IMR-90 (cell line): ENCODE results near the gene PTPRK. TPM values are rescaled to one million over a fixed set of nuclear protein-coding genes. Genes with fewer than 3 reads are reported as not detected.
A peak's percentile ranks its signal among the peaks of the same experiment; 100 is the strongest.

Experiments used
- ATAC-seq: fragments of 200-7000 bp; cut with Tn5 transposase; 2 replicates; pipeline ENCODE4 v1.9.1; 2020; ENCODE audit warnings: low read depth, mild to moderate bottlenecking, moderate library complexity
- BruUV-seq: library from RNA; stranded (reverse); fragments of 400-500 nt; replicated peaks from 2 replicates; lab custom pipeline; 2021; lab: Mats Ljungman, UMichigan
- CTCF ChIA-PET: fragments of 300-600 bp; formaldehyde crosslinking; extraction: SDS; loops from one replicate; lab custom pipeline; 2021; ENCODE audit warnings: antibody characterized with exemption; lab: Yijun Ruan, JAX
- POLR2A ChIA-PET: fragments of 300-600 bp; sonication (Branson Sonifier 250); formaldehyde crosslinking; loops from one replicate; lab custom pipeline; 2022; ENCODE audit warnings: antibody characterized with exemption; ENCODE audit not compliant: unreplicated experiment; lab: Charles Lee
- DNase-seq: peaks from one replicate; pipeline ENCODE4 v3.0.0; 2013
- H2AFZ ChIP-seq: replicated peaks from 2 replicates; pipeline ENCODE3; 2013; ENCODE audit warnings: low read length, mild to moderate bottlenecking; ENCODE audit not compliant: poor library complexity
- H2AK5ac ChIP-seq: 2 replicates; pipeline ENCODE4 v1.6.1; 2013; ENCODE audit warnings: low read depth, low read length, inconsistent platforms
- H2AK9ac ChIP-seq: replicated peaks from 2 replicates; pipeline ENCODE3; 2013; ENCODE audit warnings: mild to moderate bottlenecking, low read depth, low read length, moderate library complexity; ENCODE audit not compliant: poor library complexity
- H2BK120ac ChIP-seq: 2 replicates; pipeline ENCODE4 v1.6.1; 2013; ENCODE audit warnings: low read depth, low read length, inconsistent platforms
- H2BK15ac ChIP-seq: 3 replicates; pipeline ENCODE4 v1.6.1; 2013; ENCODE audit warnings: low read depth, low read length, inconsistent platforms
- H2BK20ac ChIP-seq: 2 replicates; pipeline ENCODE4 v1.6.1; 2013; ENCODE audit warnings: low read depth, mild to moderate bottlenecking, inconsistent platforms, low read length, moderate library complexity
- H2BK5ac ChIP-seq: 2 replicates; pipeline ENCODE4 v1.6.1; 2013; ENCODE audit warnings: mild to moderate bottlenecking, low read depth, low read length, inconsistent platforms; ENCODE audit not compliant: poor library complexity, severe bottlenecking
- H3K14ac ChIP-seq: replicated peaks from 2 replicates; pipeline ENCODE4 v1.6.1; 2013; ENCODE audit warnings: low read depth, low read length, inconsistent platforms
- H3K18ac ChIP-seq: 2 replicates; pipeline ENCODE4 v1.6.1; 2013; ENCODE audit warnings: low read depth, low read length, control low read depth
- H3K23ac ChIP-seq: 2 replicates; pipeline ENCODE4 v1.6.1; 2013; ENCODE audit warnings: low read depth, low read length, inconsistent platforms
- H3K27ac ChIP-seq: 2 replicates; pipeline ENCODE4 v1.5.1; 2013; ENCODE audit warnings: mild to moderate bottlenecking, control low read depth, low read length; ENCODE audit not compliant: insufficient read depth
- H3K27me3 ChIP-seq: 2 replicates; pipeline ENCODE4 v1.6.1; 2013; ENCODE audit warnings: low read length; ENCODE audit not compliant: control insufficient read depth, insufficient read depth
- H3K36me3 ChIP-seq: 2 replicates; pipeline ENCODE4 v1.6.1; 2013; ENCODE audit warnings: low read length, mixed read lengths; ENCODE audit not compliant: control insufficient read depth, insufficient read depth
- H3K4ac ChIP-seq: 2 replicates; pipeline ENCODE4 v1.6.1; 2013; ENCODE audit warnings: low read depth, low read length, inconsistent platforms
- H3K4me1 ChIP-seq: 2 replicates; pipeline ENCODE4 v1.6.1; 2013; ENCODE audit warnings: low read length, mixed read lengths; ENCODE audit not compliant: control insufficient read depth, insufficient read depth
- H3K4me2 ChIP-seq: 2 replicates; pipeline ENCODE4 v1.6.1; 2013; ENCODE audit warnings: low read depth, mild to moderate bottlenecking, control low read depth, low read length, moderate library complexity
- H3K4me3 ChIP-seq: 2 replicates; pipeline ENCODE4 v1.5.1; 2013; ENCODE audit warnings: low read depth, mild to moderate bottlenecking, control low read depth, low read length, moderate library complexity; ENCODE audit not compliant: insufficient read depth
- H3K56ac ChIP-seq: 2 replicates; pipeline ENCODE4 v1.6.1; 2013; ENCODE audit warnings: low read length, inconsistent platforms; ENCODE audit not compliant: insufficient read depth; ENCODE audit errors: extremely low read depth
- H3K79me1 ChIP-seq, 2 experiments: 2 replicates each; pipeline ENCODE4 v1.6.1; 2013; ENCODE audit warnings: low read length in 2 of 2, inconsistent platforms in 1 of 2, low read depth in 1 of 2
- H3K9ac ChIP-seq: 2 replicates; pipeline ENCODE4 v1.6.1; 2013; ENCODE audit warnings: low read depth, low read length, control low read depth
- H3K9me1 ChIP-seq: 2 replicates; pipeline ENCODE4 v1.6.1; 2013; ENCODE audit warnings: low read length, inconsistent platforms; ENCODE audit not compliant: insufficient read depth
- H3K9me3 ChIP-seq: 2 replicates; pipeline ENCODE4 v1.6.1; 2013; ENCODE audit warnings: low read length; ENCODE audit not compliant: control insufficient read depth, insufficient read depth
- H4K20me1 ChIP-seq: 2 replicates; pipeline ENCODE4 v1.6.1; 2013; ENCODE audit warnings: low read length, inconsistent platforms; ENCODE audit not compliant: insufficient read depth
- H4K5ac ChIP-seq: 2 replicates; pipeline ENCODE4 v1.6.1; 2013; ENCODE audit warnings: mild to moderate bottlenecking, low read depth, low read length, control low read depth
- H4K8ac ChIP-seq, 2 experiments: 2 replicates each; pipeline ENCODE4 v1.6.1; 2013; ENCODE audit warnings: low read depth in 2 of 2, low read length in 2 of 2, control low read depth in 1 of 2, inconsistent platforms in 1 of 2
- H4K91ac ChIP-seq: 2 replicates; pipeline ENCODE4 v1.6.1; 2013; ENCODE audit warnings: low read depth, low read length, inconsistent platforms; ENCODE audit not compliant: insufficient read depth
- CEBPB ChIP-seq: IDR thresholded peaks from 2 replicates; pipeline ENCODE4 v1.6.1; 2012; ENCODE audit warnings: low read depth, low read length, improper control_type of control experiment
- CTCF ChIP-seq: conservative IDR thresholded peaks from 2 replicates; pipeline ENCODE4 v1.5.1; 2012; ENCODE audit warnings: mild to moderate bottlenecking, low read depth, low read length, improper control_type of control experiment
- MXI1 ChIP-seq: IDR thresholded peaks from 2 replicates; pipeline ENCODE4 v1.6.1; 2012; ENCODE audit warnings: low read depth, mild to moderate bottlenecking, low read length, moderate library complexity, borderline replicate concordance
- SMC3 ChIP-seq: fragments of 150-350 bp; IDR thresholded peaks from 2 replicates; pipeline ENCODE4 v1.6.1; 2016; ENCODE audit warnings: low read depth, mild to moderate bottlenecking, antibody characterized with exemption, low read length, moderate library complexity
- USF2 ChIP-seq: fragments of 150-350 bp; IDR thresholded peaks from 2 replicates; pipeline ENCODE4 v1.6.1; 2017; ENCODE audit warnings: mild to moderate bottlenecking, antibody characterized with exemption, low read length, low read depth
- WGBS, 2 experiments: methylation state at CpG; one replicate each; pipeline versions ENCODE4 v1.1.5 to v1.1.7; 2013; ENCODE audit warnings: missing lambda C conversion rate in 2 of 2; ENCODE audit not compliant: insufficient read length in 1 of 2; ENCODE audit errors: extremely low coverage in 2 of 2; 5-methylcytosine and 5-hydroxymethylcytosine counted together
- dilution Hi-C: fragments of 300-500 bp; cut with HindIII; formaldehyde crosslinking; loops from one replicate; pipeline ENCODE4 v1.14.3; 2018; ENCODE audit warnings: low sequenced_read_pairs; ENCODE audit not compliant: unreplicated experiment
- in situ Hi-C: fragments of 300-500 bp; cut with MboI; formaldehyde crosslinking; loops from 3 replicates; pipeline ENCODE4 v1.14.3; 2019; ENCODE audit warnings: low sequenced_read_pairs, inconsistent platforms, mixed read lengths
- intact Hi-C: fragments of 100-400 bp; cut with micrococcal nuclease; formaldehyde crosslinking; loops from 2 replicates; pipeline ENCODE4 v1.10.0; 2022
- polyA plus RNA-seq, 3 experiments: library from polyadenylated mRNA; depleted of rRNA; stranded (reverse); fragments of >200 nt; gene quantifications; 2 replicates each; pipeline ENCODE4 v1.2.3, GENCODE V29; 2012; ENCODE audit warnings: low replicate concordance in 1 of 3
- total RNA-seq: library from RNA; depleted of rRNA; stranded (reverse); fragments of >200 nt; gene quantifications from 2 replicates; pipeline ENCODE4 v1.2.3, GENCODE V29; 2012

Gene PTPRK
- total and polyA plus RNA-seq, 2 of the 4 experiments (the other 2 are of a cell fraction): 18.0 to 80.8 TPM

- WGBS, 2 experiments: no CpG with 5 or more reads among the region's 3 CpGs
- POLR2A ChIA-PET: no interaction called here
- dilution Hi-C loops: no loop called here
- ATAC-seq (no peak), DNase-seq (no peak)
- Histone ChIP-seq H2BK15ac (no peak overlapping the region), H4K20me1 (peaks cover 8% of the 10 kb centered on the region; the same call in 1 of the 2 replicates), H3K9me3 (no peaks in the 10 kb centered on the region), H4K5ac (no peak overlapping the region), H3K4me1 (no peaks in the 10 kb centered on the region), H2AK9ac (no peak overlapping the region), H3K9me1 (peaks cover 7% of the 10 kb centered on the region; the same call in 1 of the 2 replicates), H3K18ac (no peak overlapping the region), H3K56ac (no peak overlapping the region), H3K4me3 (no peak overlapping the region), H3K36me3 (peaks cover 4% of the 10 kb centered on the region; the same call in 1 of the 2 replicates), H3K9ac (no peak overlapping the region), H4K8ac (no peak overlapping the region), H2BK20ac (no peak overlapping the region), H2BK120ac (no peak overlapping the region), H3K14ac (0 out of 2 replicates have a peak overlapping the region, but pooled peaks have one; percentile 29), H2AFZ (no peak overlapping the region), H3K4ac (no peak overlapping the region), H3K23ac (no peak overlapping the region), H3K27me3 (no peaks in the 10 kb centered on the region), H2AK5ac (no peak overlapping the region), H4K91ac (no peak overlapping the region; the same call in 1 of the 2 replicates), H2BK5ac (no peak overlapping the region), H3K79me1 (peaks cover 17 to 44% of the 10 kb centered on the region in 2 experiments), H3K27ac (no peak overlapping the region), H3K4me2 (no peak overlapping the region)
- CTCF ChIA-PET: no interaction called here
- no TSS peak for BruUV-seq
- TF ChIP-seq CEBPB: no peak
- TF ChIP-seq MXI1: no peak
- TF ChIP-seq CTCF: no peak
- TF ChIP-seq USF2: no peak
- TF ChIP-seq SMC3: no peak
- intact Hi-C loops: no loop called here
- in situ Hi-C loops: no loop called here
Observed at GRCh38 chr6:128265706-128266105, 254.7 kb downstream of the PTPRK start.
